ENCODE results near the gene EIF4H.
A peak's percentile ranks its signal among the peaks of the same experiment; 100 is the strongest.

Gene EIF4H

GRCh38 chr7:74219416-74219815 is 45.3 kb downstream of the EIF4H start:
- H3K4me3 ChIP-seq (ENCODE audit: low read depth, low read length), result no peak overlapping the region
- no peak for DNase-seq (ENCODE audit: low read depth)
- TF ChIP-seq CTCF (IDR thresholded peaks at IDR 0.05; ENCODE audit: low read depth, low read length) (no peak), POLR2A (IDR thresholded peaks at IDR 0.05; ENCODE audit: extremely low read depth, insufficient read length) (peak; percentile 26)

- H3K4me3 ChIP-seq (ENCODE audit: low read depth, low read length), result no peak overlapping the region
- TF ChIP-seq MAX (IDR thresholded peaks at IDR 0.05; ENCODE audit: low read depth, low read length) (no peak), CTCF (IDR thresholded peaks at IDR 0.05; ENCODE audit: low read depth, low read length) (no peak), MYC (IDR thresholded peaks at IDR 0.05; ENCODE audit: low read depth, low read length) (no peak)
- DNase-seq (ENCODE audit: low read depth), result peak; percentile 80
These were observed 46.1 kb downstream of the EIF4H start for GRCh38 chr7:74220229-74220628.

- TF ChIP-seq CTCF (IDR thresholded peaks at IDR 0.05; ENCODE audit: low read depth, low read length), result no peak
- TF ChIP-seq MAX (IDR thresholded peaks at IDR 0.05; ENCODE audit: low read depth, low read length), result no peak
- TF ChIP-seq POLR2A (IDR thresholded peaks at IDR 0.05; ENCODE audit: extremely low read depth, insufficient read length), result no peak
- no peak for TF ChIP-seq MYC (IDR thresholded peaks at IDR 0.05; ENCODE audit: low read depth, low read length)
- H3K4me3 ChIP-seq (ENCODE audit: low read depth, low read length), result no peak overlapping the region
- DNase-seq (ENCODE audit: low read depth), result no peak
These were observed 47.6 kb downstream of the EIF4H start for GRCh38 chr7:74221713-74222112.

GRCh38 chr7:74222851-74223710 is 48.9 kb downstream of the EIF4H start:
- peak; percentile 55 for DNase-seq (ENCODE audit: low read depth)
- no peak overlapping the region for H3K4me3 ChIP-seq (ENCODE audit: low read depth, low read length)
- no peak for TF ChIP-seq POLR2A (IDR thresholded peaks at IDR 0.05; ENCODE audit: extremely low read depth, insufficient read length)
- TF ChIP-seq CTCF (IDR thresholded peaks at IDR 0.05; ENCODE audit: low read depth, low read length), result no peak
- no peak for TF ChIP-seq MYC (IDR thresholded peaks at IDR 0.05; ENCODE audit: low read depth, low read length)
- TF ChIP-seq MAX (IDR thresholded peaks at IDR 0.05; ENCODE audit: low read depth, low read length), result no peak

- DNase-seq (ENCODE audit: low read depth), result peak; percentile 27
- TF ChIP-seq POLR2A (IDR thresholded peaks at IDR 0.05; ENCODE audit: extremely low read depth, insufficient read length), result no peak
- TF ChIP-seq CTCF (IDR thresholded peaks at IDR 0.05; ENCODE audit: low read depth, low read length), result no peak
- TF ChIP-seq MYC (IDR thresholded peaks at IDR 0.05; ENCODE audit: low read depth, low read length), result no peak
- no peak for TF ChIP-seq MAX (IDR thresholded peaks at IDR 0.05; ENCODE audit: low read depth, low read length)
These were observed 49.8 kb downstream of the EIF4H start for GRCh38 chr7:74223711-74224510.

More at GRCh38 chr7:74223711-74224510, 49.8 kb downstream of the EIF4H start:
- H3K4me3 ChIP-seq (ENCODE audit: low read depth, low read length), result no peak overlapping the region

Data from NB4 (cell line).